Transverse colon (tissue), 3 donors: ENCODE measurements around the gene LPAR1.
"Not testable (repeated sequence)": the region's sequence is repeated elsewhere in the genome, so short reads cannot be mapped to it uniquely, and the experiment has no call there.

ENCODE experiments used
- EP300 ChIP-seq: sonication (generic); formaldehyde crosslinking; IDR thresholded peaks from one replicate; pipeline ENCODE4 v1.6.1; 2017; ENCODE audit warnings: antibody characterized with exemption, low read depth
- POLR2A ChIP-seq: fragments of 450-650 bp; IDR thresholded peaks from one replicate; pipeline ENCODE4 v1.6.1; 2016; ENCODE audit warnings: antibody characterized with exemption, mild to moderate bottlenecking, moderate library complexity
- TF ChIP-seq, protein P1 (sequence below), 5 experiments: fragments of 200-600 bp in 3 of 5; fragments of 450-650 bp in 2 of 5; sonication (generic) in 3 of 5; IDR thresholded peaks; 1 replicate in 2 of 5; 2 replicates in 3 of 5; pipeline ENCODE4 v1.5.1; 2016 to 2017; ENCODE audit warnings: antibody characterized with exemption in 5 of 5, inconsistent platforms in 3 of 5, mild to moderate bottlenecking in 2 of 5, moderate library complexity in 1 of 5

- TF ChIP-seq, protein P1, sequence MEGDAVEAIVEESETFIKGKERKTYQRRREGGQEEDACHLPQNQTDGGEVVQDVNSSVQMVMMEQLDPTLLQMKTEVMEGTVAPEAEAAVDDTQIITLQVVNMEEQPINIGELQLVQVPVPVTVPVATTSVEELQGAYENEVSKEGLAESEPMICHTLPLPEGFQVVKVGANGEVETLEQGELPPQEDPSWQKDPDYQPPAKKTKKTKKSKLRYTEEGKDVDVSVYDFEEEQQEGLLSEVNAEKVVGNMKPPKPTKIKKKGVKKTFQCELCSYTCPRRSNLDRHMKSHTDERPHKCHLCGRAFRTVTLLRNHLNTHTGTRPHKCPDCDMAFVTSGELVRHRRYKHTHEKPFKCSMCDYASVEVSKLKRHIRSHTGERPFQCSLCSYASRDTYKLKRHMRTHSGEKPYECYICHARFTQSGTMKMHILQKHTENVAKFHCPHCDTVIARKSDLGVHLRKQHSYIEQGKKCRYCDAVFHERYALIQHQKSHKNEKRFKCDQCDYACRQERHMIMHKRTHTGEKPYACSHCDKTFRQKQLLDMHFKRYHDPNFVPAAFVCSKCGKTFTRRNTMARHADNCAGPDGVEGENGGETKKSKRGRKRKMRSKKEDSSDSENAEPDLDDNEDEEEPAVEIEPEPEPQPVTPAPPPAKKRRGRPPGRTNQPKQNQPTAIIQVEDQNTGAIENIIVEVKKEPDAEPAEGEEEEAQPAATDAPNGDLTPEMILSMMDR (IDR thresholded peaks at IDR 0.05): not testable (repeated sequence)
- TF ChIP-seq POLR2A, EP300: not testable (repeated sequence)
Observed at GRCh38 chr9:110826400-110826799, 211.9 kb downstream of the LPAR1 start.
